Small intestine (tissue), 7 donors: Measurements from ENCODE around the gene KRT73. TPM values are rescaled to one million over a fixed set of nuclear protein-coding genes. Genes with fewer than 3 reads are reported as not detected.

ENCODE experiments used
- DNase-seq, 2 donors: peaks; one replicate each; pipeline versions ENCODE4 v3.0.0 to v3.0.0-alpha.2; 2013
- FAIRE-seq: peaks from 2 replicates; lab custom pipeline; 2012; peaks lifted over from hg19 to GRCh38; lab: Jason Lieb, UNC
- H3K27ac ChIP-seq, 3 donors: one replicate each; pipeline ENCODE4 v1.5.1; 2013; ENCODE audit warnings: low read length in 2 of 3, mild to moderate bottlenecking in 2 of 3, control low read depth in 1 of 3, inconsistent platforms in 1 of 3, low read depth in 1 of 3, moderate library complexity in 1 of 3
- H3K27me3 ChIP-seq, 3 donors: one replicate each; pipeline ENCODE4 v1.6.1; 2013; ENCODE audit warnings: low read length in 3 of 3, inconsistent platforms in 1 of 3; ENCODE audit not compliant: control insufficient read depth in 3 of 3, insufficient read depth in 3 of 3
- H3K36me3 ChIP-seq, 3 donors: one replicate each; pipeline ENCODE4 v1.6.1; 2013; ENCODE audit warnings: low read length in 3 of 3, inconsistent platforms in 1 of 3, low read depth in 1 of 3, mild to moderate bottlenecking in 1 of 3, moderate library complexity in 1 of 3; ENCODE audit not compliant: control insufficient read depth in 3 of 3, insufficient read depth in 2 of 3
- H3K4me1 ChIP-seq, 3 donors: one replicate each; pipeline ENCODE4 v1.6.1; 2013; ENCODE audit warnings: low read length in 2 of 3, inconsistent platforms in 1 of 3, low read depth in 1 of 3, mild to moderate bottlenecking in 1 of 3, moderate library complexity in 1 of 3; ENCODE audit not compliant: control insufficient read depth in 3 of 3, insufficient read depth in 2 of 3
- H3K4me3 ChIP-seq, 3 donors: one replicate each; pipeline ENCODE4 v1.5.1; 2013; ENCODE audit warnings: low read length in 3 of 3, control low read depth in 1 of 3, inconsistent platforms in 1 of 3, low read depth in 1 of 3, mild to moderate bottlenecking in 1 of 3, moderate library complexity in 1 of 3
- H3K9me3 ChIP-seq, 2 donors: one replicate each; pipeline ENCODE4 v1.6.1; 2013; ENCODE audit warnings: low read depth in 1 of 2, low read length in 1 of 2; ENCODE audit not compliant: control insufficient read depth in 2 of 2, insufficient read depth in 1 of 2
- WGBS, 3 donors: extraction: QIAGEN DNeasy Blood & Tissue Kit; methylation state at CpG; one replicate each; pipeline ENCODE4 v1.1.7; 2013; 5-methylcytosine and 5-hydroxymethylcytosine counted together
- polyA plus RNA-seq, 4 donors: library from polyadenylated mRNA; stranded (reverse) in 3 of 4; unstranded in 1 of 4; fragments of 200-250 nt in 3 of 4; fragments of 120-200 nt in 1 of 4; gene quantifications; one replicate each; pipeline versions ENCODE4 v1.2.1 to v1.2.3, GENCODE V29; 2013
- donor health status: healthy with polysubstance abuse.
- donor health status: control.
- donor health status: control.
- donor health status: Bipolar disorder and iron deficiency.
- donor health status: healthy.

KRT73 gene
- polyA plus RNA-seq, 4 donors, result 0.84 to 2.2 (median 1.4) TPM; not detected in 1

GRCh38 chr12:52644078-52644415 is 25.7 kb upstream of the KRT73 start:
- FAIRE-seq, result no peak
- Histone ChIP-seq H3K4me3 (no peak overlapping the region), H3K27ac (no peak overlapping the region), H3K27me3 (no peaks in the 10 kb centered on the region), H3K9me3 (peaks cover 0 to 6% of the 10 kb centered on the region in 2 donors), H3K4me1 (peaks cover 0 to 25% (median 4%) of the 10 kb centered on the region in 3 donors), H3K36me3 (no peaks in the 10 kb centered on the region)
- no peak for DNase-seq
- WGBS, 3 donors, result 90 to 94% (median 91%) methylated on average over 6 of the region's 6 CpGs

- FAIRE-seq (no peak), DNase-seq (no peak)
- no peaks in the 10 kb centered on the region for H3K27me3 ChIP-seq
- H3K4me3 ChIP-seq, result no peak overlapping the region
- no peaks in the 10 kb centered on the region for H3K36me3 ChIP-seq
- H3K27ac ChIP-seq, result no peak overlapping the region
- peaks cover 0 to 25% (median 4%) of the 10 kb centered on the region in 3 donors for H3K4me1 ChIP-seq
- 77 to 89% (median 88%) methylated on average over 8 to 10 of the region's 10 CpGs for WGBS, 3 donors
- H3K9me3 ChIP-seq, result peaks cover 0 to 6% of the 10 kb centered on the region in 2 donors
These were observed 25.1 kb upstream of the KRT73 start for GRCh38 chr12:52643233-52644077.

GRCh38 chr12:52641468-52641867 is 23.1 kb upstream of the KRT73 start:
- WGBS, 3 donors, result 62 to 76% (median 74%) methylated on average over 4 of the region's 4 CpGs
- DNase-seq, result no peak
- FAIRE-seq, result no peak

GRCh38 chr12:52637299-52637698 is 18.9 kb upstream of the KRT73 start:
- H3K9me3 ChIP-seq, result no peaks in the 10 kb centered on the region
- DNase-seq (no peak), FAIRE-seq (no peak)
- H3K4me3 ChIP-seq, result no peak overlapping the region
- H3K4me1 ChIP-seq, result no peaks in the 10 kb centered on the region
- H3K36me3 ChIP-seq, result no peaks in the 10 kb centered on the region
- H3K27me3 ChIP-seq, result no peaks in the 10 kb centered on the region
- WGBS, 3 donors, result 72 to 89% (median 81%) methylated on average over 4 of the region's 4 CpGs
- H3K27ac ChIP-seq, result no peak overlapping the region

More at GRCh38 chr12:52641468-52641867, 23.1 kb upstream of the KRT73 start:
- Histone ChIP-seq H3K4me3 (no peak overlapping the region), H3K36me3 (no peaks in the 10 kb centered on the region), H3K4me1 (peaks cover 0 to 16% (median 0%) of the 10 kb centered on the region in 3 donors), H3K9me3 (peaks cover 0 to 6% of the 10 kb centered on the region in 2 donors), H3K27me3 (no peaks in the 10 kb centered on the region), H3K27ac (no peak overlapping the region)

- no peaks in the 10 kb centered on the region for H3K4me1 ChIP-seq
- H3K9me3 ChIP-seq, result no peaks in the 10 kb centered on the region
- no peaks in the 10 kb centered on the region for H3K27me3 ChIP-seq
- WGBS, 3 donors, result 34 to 54% (median 45%) methylated on average over 5 of the region's 5 CpGs
- H3K4me3 ChIP-seq, result no peak overlapping the region
- FAIRE-seq (no peak), DNase-seq (no peak)
- no peaks in the 10 kb centered on the region for H3K36me3 ChIP-seq
- no peak overlapping the region for H3K27ac ChIP-seq
These were observed 18.4 kb upstream of the KRT73 start for GRCh38 chr12:52636592-52637258.

DNA sequence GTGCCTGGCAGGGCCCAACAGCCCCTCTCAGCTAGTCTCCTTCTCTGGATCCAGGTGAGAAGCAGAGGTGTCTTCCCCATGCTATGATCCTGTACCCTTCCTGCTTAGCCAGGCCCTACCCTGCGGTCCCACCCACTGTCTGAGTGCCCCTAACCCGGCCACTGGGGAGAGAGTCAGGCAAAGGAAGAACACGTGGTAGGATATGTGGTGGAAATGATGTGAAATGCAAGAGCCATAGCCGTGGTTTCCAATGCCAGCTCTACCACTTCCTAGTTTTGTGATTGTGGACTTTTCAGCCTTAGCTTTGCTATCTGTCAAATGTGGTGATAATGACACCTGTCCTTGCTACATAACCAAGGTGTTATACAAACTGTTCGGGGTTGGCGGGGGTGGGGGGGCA is 17.8 kb upstream of the KRT73 start:
- FAIRE-seq, result no peak
- Histone ChIP-seq H3K36me3 (no peaks in the 10 kb centered on the region), H3K27me3 (no peaks in the 10 kb centered on the region), H3K4me3 (no peak overlapping the region), H3K9me3 (no peaks in the 10 kb centered on the region), H3K27ac (no peak overlapping the region), H3K4me1 (no peaks in the 10 kb centered on the region)
- WGBS, 3 donors, result 39 to 67% (median 42%) methylated on average over 6 of the region's 6 CpGs
- no peak for DNase-seq

DNA sequence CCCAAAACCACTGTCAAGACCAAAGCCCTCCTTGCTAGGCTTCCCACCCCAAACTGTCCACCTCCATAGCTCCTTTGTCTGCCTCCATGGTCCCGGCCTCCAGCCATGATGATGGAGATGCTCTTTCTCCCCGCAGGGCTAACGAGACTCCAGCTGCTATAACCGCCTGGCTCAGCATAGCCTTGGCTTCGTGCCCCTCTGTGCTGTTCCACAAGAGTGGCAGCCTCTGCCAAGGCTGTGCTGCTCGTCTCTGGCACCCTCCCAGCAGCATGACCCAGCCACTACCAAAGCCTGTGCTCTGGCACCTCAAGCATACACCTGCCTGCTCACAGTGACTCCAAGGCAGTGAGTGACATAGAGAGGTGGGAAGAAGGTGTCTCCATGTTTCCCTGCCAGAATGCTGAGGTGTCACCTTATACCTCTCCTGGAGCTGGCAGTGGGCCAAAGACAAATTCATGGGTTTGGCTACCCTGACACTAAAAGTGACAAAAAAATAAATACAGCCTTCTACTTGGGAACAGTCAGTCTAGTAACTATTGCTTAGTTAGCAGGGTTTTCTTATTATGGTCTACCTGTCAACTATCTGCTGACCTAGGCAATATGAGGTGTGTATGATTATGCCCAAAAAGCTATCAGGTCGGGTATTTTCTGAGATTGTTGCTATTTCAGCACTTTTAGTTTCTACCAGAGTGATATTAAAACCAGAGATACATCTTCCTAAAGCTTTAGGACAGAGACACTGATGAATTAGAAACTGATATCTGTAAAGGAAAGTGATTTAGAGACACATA is 16.1 kb upstream of the KRT73 start:
- no peaks in the 10 kb centered on the region for H3K27me3 ChIP-seq
- WGBS, 3 donors, result 17 to 53% (median 18%) methylated on average over 7 of the region's 7 CpGs
- no peak overlapping the region for H3K27ac ChIP-seq
- H3K9me3 ChIP-seq, result no peaks in the 10 kb centered on the region
- H3K4me3 ChIP-seq, result no peak overlapping the region
- no peak for FAIRE-seq
- no peaks in the 10 kb centered on the region for H3K36me3 ChIP-seq
- H3K4me1 ChIP-seq, result peaks cover 0 to 4% (median 0%) of the 10 kb centered on the region in 3 donors
- no peak for DNase-seq

DNA sequence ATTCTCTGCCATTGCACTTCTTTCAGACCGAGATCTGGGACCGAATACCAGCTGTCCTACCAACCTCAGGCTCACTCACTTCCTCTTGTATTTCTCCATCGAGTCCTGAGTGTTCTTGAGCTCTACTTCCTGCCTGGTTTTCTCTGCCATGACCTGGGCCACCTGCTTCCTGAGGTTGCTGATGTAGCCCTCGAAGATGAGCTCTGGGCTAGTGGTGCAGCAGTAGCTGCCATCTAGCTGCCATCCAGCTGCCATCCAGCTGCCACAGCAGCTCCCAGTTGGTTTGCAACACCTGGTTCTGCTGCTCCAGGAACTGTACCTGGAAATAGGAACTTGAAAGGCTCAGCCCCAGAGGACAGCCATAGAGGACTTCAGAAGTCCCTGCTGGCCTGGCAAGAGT is 15.0 kb upstream of the KRT73 start:
- Histone ChIP-seq H3K4me3 (no peak overlapping the region), H3K27me3 (no peaks in the 10 kb centered on the region), H3K27ac (no peak overlapping the region), H3K4me1 (peaks cover 0 to 10% (median 0%) of the 10 kb centered on the region in 3 donors), H3K36me3 (no peaks in the 10 kb centered on the region), H3K9me3 (no peaks in the 10 kb centered on the region)
- no peak for DNase-seq
- 48 to 71% (median 63%) methylated on average over 4 of the region's 4 CpGs for WGBS, 3 donors
- FAIRE-seq, result no peak
